Lower lobe of right lung (tissue), 2 donors: ENCODE results near the gene RPE65. TPM values are rescaled to one million over a fixed set of nuclear protein-coding genes. Genes with fewer than 3 reads are reported as not detected.
A peak's percentile ranks its signal among the peaks of the same experiment; 100 is the strongest.
"Not testable (repeated sequence)": the region's sequence is repeated elsewhere in the genome, so short reads cannot be mapped to it uniquely, and the experiment has no call there.

Source experiments
- ATAC-seq, 2 donors: fragments of 200-7000 bp; cut with Tn5 transposase; one replicate each; pipeline ENCODE4 v1.9.1; 2020 to 2022; ENCODE audit warnings: mild to moderate bottlenecking in 2 of 2, moderate library complexity in 2 of 2
- DNase-seq: peaks from one replicate; pipeline ENCODE4 v3.0.0-alpha.2; 2020
- H3K27ac ChIP-seq: fragments of 200-600 bp; one replicate; pipeline ENCODE4 v1.8.0; 2022
- H3K27me3 ChIP-seq: fragments of 200-600 bp; one replicate; pipeline ENCODE4 v1.8.0; 2022; ENCODE audit warnings: low read depth
- H3K36me3 ChIP-seq: fragments of 200-600 bp; one replicate; pipeline ENCODE4 v1.8.0; 2022; ENCODE audit warnings: mild to moderate bottlenecking
- H3K4me1 ChIP-seq: fragments of 200-600 bp; one replicate; pipeline ENCODE4 v1.8.0; 2022
- H3K4me3 ChIP-seq: fragments of 200-600 bp; one replicate; pipeline ENCODE4 v1.8.0; 2022; ENCODE audit warnings: mild to moderate bottlenecking
- H3K9me3 ChIP-seq: fragments of 200-600 bp; one replicate; pipeline ENCODE4 v1.8.0; 2022
- intact Hi-C: fragments of 100-400 bp; cut with DNase I; formaldehyde crosslinking; loops from one replicate; pipeline ENCODE4 v1.11.0; 2022
- total RNA-seq: library from RNA; stranded (reverse); fragmentation: NEBNext Ultra II Directional; extraction: Animal tissue kit (Norgen Biotek cat#: 25700); gene quantifications from one replicate; pipeline ENCODE4 v1.2.1, GENCODE V29; 2021
- TF ChIP-seq, protein P1 (sequence below): fragments of 200-600 bp; IDR thresholded peaks from one replicate; pipeline ENCODE4 v1.8.0; 2022; ENCODE audit warnings: antibody characterized with exemption, mild to moderate bottlenecking
- donor health status: DM: no; HTN: yes; CAD: no; lungs with severe emphysema.

Gene RPE65
- total RNA-seq, 1 donor from 2014 or later = not detected

DNA sequence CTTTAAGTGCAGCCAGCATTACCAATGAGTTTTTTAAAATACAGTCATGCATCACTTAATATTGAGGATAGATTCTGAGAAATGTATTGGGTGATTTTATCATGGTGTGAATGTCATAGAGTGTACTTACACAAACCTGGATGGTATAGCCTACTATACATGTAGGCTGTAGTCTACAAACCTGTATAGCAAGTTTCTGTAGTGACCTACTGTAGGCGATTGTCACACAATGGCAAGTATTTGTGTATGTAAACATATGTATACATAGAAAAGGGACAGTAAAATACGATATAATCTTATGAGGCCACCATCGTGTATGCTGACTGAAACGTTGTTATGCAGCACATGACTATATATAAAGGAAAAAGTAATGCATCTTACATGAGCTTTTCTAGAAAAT, 48.2 kb downstream of the RPE65 start:
- H3K9me3 ChIP-seq = no peaks in the 10 kb centered on the region
- DNase-seq (no peak), ATAC-seq (no peak)
- H3K27ac ChIP-seq = no peak overlapping the region
- intact Hi-C loops = no loop called here
- H3K4me3 ChIP-seq = no peak overlapping the region
- no peaks in the 10 kb centered on the region for H3K4me1 ChIP-seq
- H3K36me3 ChIP-seq = no peaks in the 10 kb centered on the region
- TF ChIP-seq, protein P1, sequence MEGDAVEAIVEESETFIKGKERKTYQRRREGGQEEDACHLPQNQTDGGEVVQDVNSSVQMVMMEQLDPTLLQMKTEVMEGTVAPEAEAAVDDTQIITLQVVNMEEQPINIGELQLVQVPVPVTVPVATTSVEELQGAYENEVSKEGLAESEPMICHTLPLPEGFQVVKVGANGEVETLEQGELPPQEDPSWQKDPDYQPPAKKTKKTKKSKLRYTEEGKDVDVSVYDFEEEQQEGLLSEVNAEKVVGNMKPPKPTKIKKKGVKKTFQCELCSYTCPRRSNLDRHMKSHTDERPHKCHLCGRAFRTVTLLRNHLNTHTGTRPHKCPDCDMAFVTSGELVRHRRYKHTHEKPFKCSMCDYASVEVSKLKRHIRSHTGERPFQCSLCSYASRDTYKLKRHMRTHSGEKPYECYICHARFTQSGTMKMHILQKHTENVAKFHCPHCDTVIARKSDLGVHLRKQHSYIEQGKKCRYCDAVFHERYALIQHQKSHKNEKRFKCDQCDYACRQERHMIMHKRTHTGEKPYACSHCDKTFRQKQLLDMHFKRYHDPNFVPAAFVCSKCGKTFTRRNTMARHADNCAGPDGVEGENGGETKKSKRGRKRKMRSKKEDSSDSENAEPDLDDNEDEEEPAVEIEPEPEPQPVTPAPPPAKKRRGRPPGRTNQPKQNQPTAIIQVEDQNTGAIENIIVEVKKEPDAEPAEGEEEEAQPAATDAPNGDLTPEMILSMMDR = no peak
- no peaks in the 10 kb centered on the region for H3K27me3 ChIP-seq

- ATAC-seq, H3K9me3 ChIP-seq, H3K27ac ChIP-seq, H3K4me1 ChIP-seq, intact Hi-C loops, H3K36me3 ChIP-seq, DNase-seq, H3K27me3 ChIP-seq, H3K4me3 ChIP-seq: not testable (repeated sequence)
Measured at GRCh38 chr1:68395575-68395974, 54.2 kb downstream of the RPE65 start.

GRCh38 chr1:68392474-68392873, 57.3 kb downstream of the RPE65 start:
- H3K4me1 ChIP-seq, DNase-seq, intact Hi-C loops, H3K27me3 ChIP-seq, H3K36me3 ChIP-seq, H3K9me3 ChIP-seq, ATAC-seq, H3K4me3 ChIP-seq, H3K27ac ChIP-seq: not testable (repeated sequence)

DNA sequence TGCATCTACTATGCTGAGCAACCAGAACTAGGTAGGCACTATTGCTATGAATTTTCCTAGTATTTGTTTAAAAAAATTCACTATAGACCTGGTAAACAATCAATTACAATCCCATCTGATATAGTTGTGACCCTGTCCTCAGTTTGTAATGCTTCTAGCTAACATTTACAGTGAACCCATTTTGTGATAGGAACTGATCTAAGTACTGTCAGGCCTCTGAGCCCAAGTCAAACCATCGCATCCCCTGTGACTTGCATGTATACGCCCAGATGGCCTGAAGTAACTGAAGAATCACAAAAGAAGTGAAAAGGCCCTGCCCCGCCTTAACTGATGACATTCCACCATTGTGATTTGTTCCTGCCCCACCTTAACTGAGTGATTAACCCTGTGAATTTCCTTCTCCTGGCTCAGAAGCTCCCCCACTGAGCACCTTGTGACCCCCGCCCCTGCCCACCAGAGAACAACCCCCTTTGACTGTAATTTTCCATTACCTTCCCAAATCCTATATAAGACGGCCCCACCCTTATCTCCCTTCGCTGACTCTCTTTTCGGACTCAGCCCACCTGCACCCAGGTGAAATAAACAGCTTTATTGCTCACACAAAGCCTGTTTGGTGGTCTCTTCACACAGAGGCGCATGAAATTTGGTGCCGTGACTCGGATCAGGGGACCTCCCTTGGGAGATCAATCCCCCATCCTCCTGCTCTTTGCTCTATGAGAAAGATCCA, 63.8 kb downstream of the RPE65 start:
- intact Hi-C loops, H3K9me3 ChIP-seq, H3K27ac ChIP-seq, H3K27me3 ChIP-seq, H3K4me1 ChIP-seq, DNase-seq, H3K36me3 ChIP-seq, H3K4me3 ChIP-seq, ATAC-seq: not testable (repeated sequence)

- DNase-seq (no peak), ATAC-seq (no peak)
- Histone ChIP-seq H3K27me3 (no peaks in the 10 kb centered on the region), H3K9me3 (no peaks in the 10 kb centered on the region), H3K36me3 (no peaks in the 10 kb centered on the region), H3K4me3 (no peak overlapping the region), H3K27ac (no peak overlapping the region), H3K4me1 (no peaks in the 10 kb centered on the region)
- TF ChIP-seq, protein P1 = no peak
- intact Hi-C loops = no loop called here
Measured at GRCh38 chr1:68384872-68385411, 64.8 kb downstream of the RPE65 start.

GRCh38 chr1:68384321-68384813, 65.4 kb downstream of the RPE65 start:
- H3K4me1 ChIP-seq = no peaks in the 10 kb centered on the region
- H3K36me3 ChIP-seq = no peaks in the 10 kb centered on the region
- H3K4me3 ChIP-seq = no peak overlapping the region
- TF ChIP-seq, protein P1 = no peak
- no peak for DNase-seq
- H3K27ac ChIP-seq = no peak overlapping the region
- ATAC-seq = peak; percentile 51 to 63
- H3K27me3 ChIP-seq = no peaks in the 10 kb centered on the region
- no peaks in the 10 kb centered on the region for H3K9me3 ChIP-seq
- intact Hi-C loops = no loop called here

DNA sequence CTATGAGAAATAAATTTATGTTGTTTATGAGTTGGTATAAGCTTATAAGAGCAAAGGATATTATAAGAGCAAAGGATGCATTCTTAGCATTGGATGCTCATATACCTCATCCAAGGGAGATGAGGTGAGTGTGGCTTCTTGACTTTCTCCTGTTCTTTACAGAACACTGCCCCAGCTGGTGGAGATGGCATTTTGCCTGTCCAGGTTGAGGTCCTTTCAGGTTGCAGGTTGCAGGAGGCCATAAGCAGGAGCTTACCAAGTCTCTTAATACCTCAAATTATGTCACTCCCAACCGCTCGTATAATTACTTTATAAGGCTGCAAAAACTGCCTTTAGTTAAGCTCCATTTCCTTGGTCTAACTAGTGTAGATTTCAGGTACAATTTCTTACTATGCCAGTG, 66.7 kb downstream of the RPE65 start:
- H3K4me3 ChIP-seq = no peak overlapping the region
- no peaks in the 10 kb centered on the region for H3K9me3 ChIP-seq
- no peak for ATAC-seq
- H3K36me3 ChIP-seq = no peaks in the 10 kb centered on the region
- DNase-seq = no peak
- no peak overlapping the region for H3K27ac ChIP-seq
- intact Hi-C loops = no loop called here
- no peaks in the 10 kb centered on the region for H3K4me1 ChIP-seq
- H3K27me3 ChIP-seq = no peaks in the 10 kb centered on the region
- TF ChIP-seq, protein P1 = no peak
